HepG2 (cell line): ENCODE results near the gene TAF1A. TPM values are rescaled to one million over a fixed set of nuclear protein-coding genes. Genes with fewer than 3 reads are reported as not detected.
A peak's percentile ranks its signal among the peaks of the same experiment; 100 is the strongest.

ENCODE experiments used
- AKAP8 ChIP-seq: sonication (generic); formaldehyde crosslinking; IDR thresholded peaks from 2 replicates; pipeline ENCODE4 v1.5.1; 2020; ENCODE audit warnings: mild to moderate bottlenecking, missing genetic modification reagents
- BRCA1 ChIP-seq: sonication (generic); formaldehyde crosslinking; IDR thresholded peaks from 2 replicates; pipeline ENCODE4 v1.4.0; 2020; ENCODE audit warnings: missing genetic modification reagents
- ETV5 ChIP-seq: IDR thresholded peaks from 2 replicates; pipeline ENCODE4 v1.6.1; 2018; ENCODE audit warnings: missing biosample characterization, missing genetic modification reagents, inconsistent platforms, borderline replicate concordance
- FLYWCH1 ChIP-seq: sonication (generic); formaldehyde crosslinking; IDR thresholded peaks from 2 replicates; pipeline ENCODE4 v1.8.1; 2023; ENCODE audit warnings: mild to moderate bottlenecking, missing genetic modification reagents
- GABPA ChIP-seq, 2 experiments: IDR thresholded peaks; 2 replicates each; pipeline ENCODE4 v1.6.1; 2011 to 2016; ENCODE audit warnings: low read depth in 2 of 2, low read length in 1 of 2, missing biosample characterization in 1 of 2, missing genetic modification characterization in 1 of 2
- HOXA9 ChIP-seq: sonication (generic); formaldehyde crosslinking; IDR thresholded peaks from 2 replicates; pipeline ENCODE4 v1.8.1; 2022; ENCODE audit warnings: missing genetic modification reagents, mild to moderate bottlenecking, moderate library complexity, borderline replicate concordance
- KAT8 ChIP-seq: IDR thresholded peaks from 2 replicates; pipeline ENCODE4 v1.6.1; 2016; ENCODE audit warnings: missing genetic modification reagents, missing compliant biosample characterization
- MTA1 ChIP-seq: sonication (generic); formaldehyde crosslinking; IDR thresholded peaks from 2 replicates; pipeline ENCODE4 v1.4.0; 2020; ENCODE audit warnings: missing genetic modification reagents, mild to moderate bottlenecking, borderline replicate concordance
- SNAI1 ChIP-seq: sonication (generic); formaldehyde crosslinking; IDR thresholded peaks from 2 replicates; pipeline ENCODE4 v1.5.0; 2020; ENCODE audit warnings: mild to moderate bottlenecking, missing genetic modification reagents, borderline replicate concordance
- SP2 ChIP-seq: sonication (generic); formaldehyde crosslinking; IDR thresholded peaks from 2 replicates; pipeline ENCODE4 v1.5.1; 2020; ENCODE audit warnings: mild to moderate bottlenecking, missing genetic modification reagents
- ZC3H13 ChIP-seq: sonication (generic); formaldehyde crosslinking; IDR thresholded peaks from 2 replicates; pipeline ENCODE4 v1.8.1; 2023; ENCODE audit warnings: mild to moderate bottlenecking, missing genetic modification reagents, moderate library complexity
- ZFP41 ChIP-seq: sonication (generic); formaldehyde crosslinking; IDR thresholded peaks from 2 replicates; pipeline ENCODE4 v1.4.0; 2020; ENCODE audit warnings: mild to moderate bottlenecking, missing genetic modification reagents, borderline replicate concordance
- ZFYVE20 ChIP-seq: sonication (generic); formaldehyde crosslinking; IDR thresholded peaks from 2 replicates; pipeline ENCODE4 v1.8.0; 2023; ENCODE audit warnings: low read depth, mild to moderate bottlenecking, moderate library complexity, missing genetic modification reagents, borderline replicate concordance
- ZNF20 ChIP-seq: sonication (generic); formaldehyde crosslinking; IDR thresholded peaks from 2 replicates; pipeline ENCODE4 v1.4.0; 2020; ENCODE audit warnings: mild to moderate bottlenecking, moderate library complexity, missing genetic modification reagents
- ZNF251 ChIP-seq: sonication (generic); formaldehyde crosslinking; IDR thresholded peaks from 2 replicates; pipeline ENCODE4 v1.9.0; 2021; ENCODE audit warnings: mild to moderate bottlenecking, missing genetic modification reagents
- ZNF350 ChIP-seq: sonication (generic); formaldehyde crosslinking; IDR thresholded peaks from 2 replicates; pipeline ENCODE4 v1.4.0; 2020; ENCODE audit warnings: mild to moderate bottlenecking, low read depth, missing genetic modification reagents, borderline replicate concordance
- ZNF550 ChIP-seq: sonication (generic); formaldehyde crosslinking; IDR thresholded peaks from 2 replicates; pipeline ENCODE4 v1.4.0; 2020; ENCODE audit warnings: mild to moderate bottlenecking, missing genetic modification reagents, borderline replicate concordance
- ZNF773 ChIP-seq: sonication (generic); formaldehyde crosslinking; IDR thresholded peaks from 2 replicates; pipeline ENCODE4 v1.4.0; 2020; ENCODE audit warnings: missing genetic modification reagents, borderline replicate concordance
- ZNF780A ChIP-seq: sonication (generic); formaldehyde crosslinking; IDR thresholded peaks from 2 replicates; pipeline ENCODE4 v1.8.0; 2022; ENCODE audit warnings: mild to moderate bottlenecking, missing genetic modification reagents, moderate library complexity
- ZSCAN29 ChIP-seq: sonication (generic); formaldehyde crosslinking; conservative IDR thresholded peaks from 2 replicates; pipeline ENCODE4 v1.4.0; 2020; ENCODE audit warnings: mild to moderate bottlenecking, missing genetic modification reagents
- polyA plus RNA-seq, 8 experiments: library from polyadenylated mRNA; depleted of rRNA in 3 of 8; stranded (reverse) in 7 of 8; unstranded in 1 of 8; fragments of >200 nt; fragmentation: Illumina TruSeq in 4 of 8; extraction: Trizol in 4 of 8; gene quantifications; 2 replicates each; pipeline versions ENCODE4 v1.2.1 to v1.2.3, GENCODE V29; 2011 to 2016; ENCODE audit warnings: low read depth in 4 of 8, missing spikeins in 1 of 8, mixed read lengths in 1 of 8; ENCODE audit not compliant: insufficient read depth in 1 of 8
- total RNA-seq, 5 experiments: library from RNA; depleted of rRNA; stranded (reverse); fragments of >200 nt; fragmentation: Illumina TruSeq; extraction: Trizol; gene quantifications; 2 replicates each; pipeline ENCODE4 v1.2.3, GENCODE V29; 2016; ENCODE audit warnings: low read depth in 1 of 5
- TF ChIP-seq, protein P1 (sequence below): sonication (generic); formaldehyde crosslinking; IDR thresholded peaks from 2 replicates; pipeline ENCODE4 v1.4.0; 2020; ENCODE audit warnings: missing genetic modification reagents
- TF ChIP-seq, protein P2 (sequence below): sonication (generic); formaldehyde crosslinking; IDR thresholded peaks from 2 replicates; pipeline ENCODE4 v1.9.0; 2021; ENCODE audit warnings: missing genetic modification reagents, borderline replicate concordance
- TF ChIP-seq, protein P3 (sequence below): sonication (generic); formaldehyde crosslinking; IDR thresholded peaks from 2 replicates; pipeline ENCODE4 v1.5.0; 2020; ENCODE audit warnings: mild to moderate bottlenecking, missing genetic modification reagents

TAF1A gene
- total and polyA plus RNA-seq, 2 of the 13 experiments (the other 11 are each of a cell fraction or from before 2014, with no cell fraction given), result 3.3 to 10.7 TPM

DNA sequence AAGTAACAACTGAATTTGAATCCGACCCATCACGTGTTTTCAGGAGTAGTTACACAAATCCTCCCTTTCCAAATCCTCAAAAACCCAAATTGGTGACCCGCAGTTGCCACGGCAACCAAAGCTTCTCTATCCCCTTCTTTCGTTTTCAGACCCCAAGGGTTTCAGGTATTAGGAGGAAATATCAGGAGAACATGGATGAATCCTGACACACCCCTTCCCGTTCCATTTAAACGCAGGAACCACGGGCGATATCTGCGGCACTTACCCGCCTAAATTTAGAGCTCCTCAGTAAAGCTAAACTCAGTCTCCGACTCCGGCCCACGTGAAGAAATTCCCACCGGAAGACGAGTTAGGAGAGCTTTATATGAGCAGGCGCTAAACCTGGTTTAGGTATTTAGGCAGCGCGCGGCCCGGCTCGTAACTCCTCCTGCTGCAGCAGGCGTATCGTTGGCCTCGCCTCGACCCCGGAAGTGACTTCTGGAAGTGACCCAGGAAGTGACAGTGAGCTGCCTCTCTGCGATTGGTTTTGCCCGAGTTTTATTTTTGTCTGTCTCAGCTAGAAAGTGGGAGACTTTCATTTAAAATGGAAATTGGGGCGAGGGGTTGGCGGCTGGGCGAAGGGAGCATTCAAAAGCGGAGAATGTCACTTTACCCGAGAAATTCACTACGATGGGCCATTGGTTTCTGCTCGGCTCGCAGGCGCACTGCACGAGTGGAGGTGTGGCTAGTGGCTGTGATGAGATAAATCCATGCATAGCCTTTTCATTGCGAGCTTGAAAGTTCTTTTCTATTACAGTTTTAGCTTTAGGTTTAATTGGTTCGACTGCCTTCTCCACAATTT lies at the start of gene TAF1A (continued):
- TF ChIP-seq ZNF20 (CRISPR knock-in tag) (no peak), HOXA9 (CRISPR knock-in tag) (no peak), GABPA (IDR thresholded peaks at IDR 0.05; ENCODE audit: low read depth, low read length) (peak; percentile 80), GABPA (CRISPR knock-in tag; IDR thresholded peaks at IDR 0.05; ENCODE audit: low read depth) (peak; percentile 97), ZC3H13 (no peak), ZNF550 (CRISPR knock-in tag) (no peak), AKAP8 (CRISPR knock-in tag) (no peak), ZSCAN29 (CRISPR knock-in tag) (no peak), BRCA1 (CRISPR knock-in tag) (0 out of 2 replicates have a peak, but pooled peaks have one; percentile 32), KAT8 (CRISPR knock-in tag) (peak; percentile 96), ZFYVE20 (CRISPR knock-in tag) (no peak), ZFP41 (no peak), ZNF773 (CRISPR knock-in tag) (0 out of 2 replicates have a peak, but pooled peaks have one; percentile 41), MTA1 (CRISPR knock-in tag) (no peak), ETV5 (CRISPR knock-in tag) (peak; percentile 58; the same call in 1 of the 2 replicates), SP2 (CRISPR knock-in tag) (peak; percentile 70), FLYWCH1 (CRISPR knock-in tag) (no peak), ZNF350 (CRISPR knock-in tag) (peak; percentile 79; the same call in 1 of the 2 replicates), ZNF251 (CRISPR knock-in tag) (no peak), SNAI1 (0 out of 2 replicates have a peak, but pooled peaks have one; percentile 44), ZNF780A (CRISPR knock-in tag) (no peak)
- TF ChIP-seq, protein P1, sequence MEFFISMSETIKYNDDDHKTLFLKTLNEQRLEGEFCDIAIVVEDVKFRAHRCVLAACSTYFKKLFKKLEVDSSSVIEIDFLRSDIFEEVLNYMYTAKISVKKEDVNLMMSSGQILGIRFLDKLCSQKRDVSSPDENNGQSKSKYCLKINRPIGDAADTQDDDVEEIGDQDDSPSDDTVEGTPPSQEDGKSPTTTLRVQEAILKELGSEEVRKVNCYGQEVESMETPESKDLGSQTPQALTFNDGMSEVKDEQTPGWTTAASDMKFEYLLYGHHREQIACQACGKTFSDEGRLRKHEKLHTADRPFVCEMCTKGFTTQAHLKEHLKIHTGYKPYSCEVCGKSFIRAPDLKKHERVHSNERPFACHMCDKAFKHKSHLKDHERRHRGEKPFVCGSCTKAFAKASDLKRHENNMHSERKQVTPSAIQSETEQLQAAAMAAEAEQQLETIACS (CRISPR knock-in tag), result no peak
- TF ChIP-seq, protein P2, sequence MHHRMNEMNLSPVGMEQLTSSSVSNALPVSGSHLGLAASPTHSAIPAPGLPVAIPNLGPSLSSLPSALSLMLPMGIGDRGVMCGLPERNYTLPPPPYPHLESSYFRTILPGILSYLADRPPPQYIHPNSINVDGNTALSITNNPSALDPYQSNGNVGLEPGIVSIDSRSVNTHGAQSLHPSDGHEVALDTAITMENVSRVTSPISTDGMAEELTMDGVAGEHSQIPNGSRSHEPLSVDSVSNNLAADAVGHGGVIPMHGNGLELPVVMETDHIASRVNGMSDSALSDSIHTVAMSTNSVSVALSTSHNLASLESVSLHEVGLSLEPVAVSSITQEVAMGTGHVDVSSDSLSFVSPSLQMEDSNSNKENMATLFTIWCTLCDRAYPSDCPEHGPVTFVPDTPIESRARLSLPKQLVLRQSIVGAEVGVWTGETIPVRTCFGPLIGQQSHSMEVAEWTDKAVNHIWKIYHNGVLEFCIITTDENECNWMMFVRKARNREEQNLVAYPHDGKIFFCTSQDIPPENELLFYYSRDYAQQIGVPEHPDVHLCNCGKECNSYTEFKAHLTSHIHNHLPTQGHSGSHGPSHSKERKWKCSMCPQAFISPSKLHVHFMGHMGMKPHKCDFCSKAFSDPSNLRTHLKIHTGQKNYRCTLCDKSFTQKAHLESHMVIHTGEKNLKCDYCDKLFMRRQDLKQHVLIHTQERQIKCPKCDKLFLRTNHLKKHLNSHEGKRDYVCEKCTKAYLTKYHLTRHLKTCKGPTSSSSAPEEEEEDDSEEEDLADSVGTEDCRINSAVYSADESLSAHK, result no peak
- TF ChIP-seq, protein P3, sequence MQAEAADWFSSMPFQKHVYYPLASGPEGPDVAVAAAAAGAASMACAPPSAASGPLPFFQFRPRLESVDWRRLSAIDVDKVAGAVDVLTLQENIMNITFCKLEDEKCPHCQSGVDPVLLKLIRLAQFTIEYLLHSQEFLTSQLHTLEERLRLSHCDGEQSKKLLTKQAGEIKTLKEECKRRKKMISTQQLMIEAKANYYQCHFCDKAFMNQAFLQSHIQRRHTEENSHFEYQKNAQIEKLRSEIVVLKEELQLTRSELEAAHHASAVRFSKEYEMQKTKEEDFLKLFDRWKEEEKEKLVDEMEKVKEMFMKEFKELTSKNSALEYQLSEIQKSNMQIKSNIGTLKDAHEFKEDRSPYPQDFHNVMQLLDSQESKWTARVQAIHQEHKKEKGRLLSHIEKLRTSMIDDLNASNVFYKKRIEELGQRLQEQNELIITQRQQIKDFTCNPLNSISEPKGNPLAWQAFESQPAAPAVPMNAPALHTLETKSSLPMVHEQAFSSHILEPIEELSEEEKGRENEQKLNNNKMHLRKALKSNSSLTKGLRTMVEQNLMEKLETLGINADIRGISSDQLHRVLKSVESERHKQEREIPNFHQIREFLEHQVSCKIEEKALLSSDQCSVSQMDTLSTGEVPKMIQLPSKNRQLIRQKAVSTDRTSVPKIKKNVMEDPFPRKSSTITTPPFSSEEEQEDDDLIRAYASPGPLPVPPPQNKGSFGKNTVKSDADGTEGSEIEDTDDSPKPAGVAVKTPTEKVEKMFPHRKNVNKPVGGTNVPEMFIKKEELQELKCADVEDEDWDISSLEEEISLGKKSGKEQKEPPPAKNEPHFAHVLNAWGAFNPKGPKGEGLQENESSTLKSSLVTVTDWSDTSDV, result no peak
